OCI-LY1 (cell line): Measurements from ENCODE around the gene TRIM48.
"Not testable (repeated sequence)": the region's sequence is repeated elsewhere in the genome, so short reads cannot be mapped to it uniquely, and the experiment has no call there.

Experiments used
- H2AFZ ChIP-seq: fragments of 200-600 bp; sonication (generic), shearing (Covaris generic); 2 replicates; pipeline ENCODE4 v1.6.0; 2014; ENCODE audit warnings: antibody characterized with exemption, mild to moderate bottlenecking, low read length
- H3F3A ChIP-seq: fragments of 200-600 bp; sonication (generic), shearing (Covaris generic); 2 replicates; pipeline ENCODE4 v1.6.0; 2014; ENCODE audit warnings: mild to moderate bottlenecking, antibody characterized with exemption, low read length, moderate library complexity; ENCODE audit not compliant: insufficient read depth
- H3K27ac ChIP-seq: fragments of 200-600 bp; sonication (generic); 2 replicates; pipeline ENCODE4 v1.5.1; 2014; ENCODE audit warnings: low read length, mixed run types, mild to moderate bottlenecking, low read depth; ENCODE audit not compliant: poor library complexity, severe bottlenecking
- H3K27me3 ChIP-seq: fragments of 200-600 bp; sonication (generic); 2 replicates; pipeline ENCODE4 v1.6.0; 2014; ENCODE audit warnings: antibody characterized with exemption, mild to moderate bottlenecking, low read length, moderate library complexity; ENCODE audit not compliant: insufficient read depth
- H3K36me3 ChIP-seq: fragments of 200-600 bp; sonication (generic); 2 replicates; pipeline ENCODE4 v1.6.1; 2014; ENCODE audit warnings: mild to moderate bottlenecking, antibody characterized with exemption, low read length, moderate library complexity, mixed read lengths; ENCODE audit not compliant: insufficient read depth
- H3K4me1 ChIP-seq: fragments of 200-600 bp; sonication (generic); 2 replicates; pipeline ENCODE4 v1.5.1; 2014; ENCODE audit warnings: mild to moderate bottlenecking, low read length, moderate library complexity; ENCODE audit not compliant: insufficient read depth, severe bottlenecking
- H3K4me2 ChIP-seq: fragments of 200-600 bp; sonication (generic), shearing (Covaris generic); 2 replicates; pipeline ENCODE4 v1.6.1; 2014; ENCODE audit warnings: low read length
- H3K4me3 ChIP-seq: fragments of 200-600 bp; sonication (generic); 2 replicates; pipeline ENCODE4 v1.5.1; 2014; ENCODE audit warnings: low read length, low read depth, mild to moderate bottlenecking, mixed read lengths; ENCODE audit not compliant: poor library complexity, severe bottlenecking
- H3K79me2 ChIP-seq: fragments of 200-600 bp; shearing (Covaris generic); 2 replicates; pipeline ENCODE4 v1.6.1; 2016; ENCODE audit warnings: mixed run types, low read length, mixed read lengths; ENCODE audit not compliant: insufficient read depth
- H3K9ac ChIP-seq: fragments of 200-600 bp; sonication (generic), shearing (Covaris generic); 2 replicates; pipeline ENCODE4 v1.6.1; 2014; ENCODE audit warnings: mild to moderate bottlenecking, low read length, mixed read lengths
- H3K9me2 ChIP-seq: fragments of 200-600 bp; sonication (generic), shearing (Covaris generic); 2 replicates; pipeline ENCODE4 v1.6.1; 2014; ENCODE audit warnings: low read depth, mild to moderate bottlenecking, low read length, mixed read lengths
- H3K9me3 ChIP-seq: fragments of 200-600 bp; shearing (Covaris generic); 2 replicates; pipeline ENCODE4 v1.6.1; 2014; ENCODE audit warnings: low read length, mixed read lengths
- H4K20me1 ChIP-seq: fragments of 200-600 bp; sonication (generic), shearing (Covaris generic); 2 replicates; pipeline ENCODE4 v1.6.0; 2016; ENCODE audit warnings: mild to moderate bottlenecking, low read length; ENCODE audit not compliant: insufficient read depth
- CTCF ChIP-seq: fragments of 200-600 bp; sonication (generic), shearing (Covaris generic); IDR thresholded peaks from 2 replicates; pipeline ENCODE4 v1.5.1; 2017; ENCODE audit warnings: mild to moderate bottlenecking, antibody characterized with exemption, low read length, moderate library complexity, mixed read lengths
- EZH2 ChIP-seq: fragments of 200-600 bp; sonication (generic), shearing (Covaris generic); IDR thresholded peaks from 2 replicates; pipeline ENCODE4 v1.8.0; 2017; ENCODE audit warnings: borderline replicate concordance, mixed run types, mild to moderate bottlenecking, antibody characterized with exemption, low read length, moderate library complexity, mixed read lengths

TRIM48 gene, protein sequence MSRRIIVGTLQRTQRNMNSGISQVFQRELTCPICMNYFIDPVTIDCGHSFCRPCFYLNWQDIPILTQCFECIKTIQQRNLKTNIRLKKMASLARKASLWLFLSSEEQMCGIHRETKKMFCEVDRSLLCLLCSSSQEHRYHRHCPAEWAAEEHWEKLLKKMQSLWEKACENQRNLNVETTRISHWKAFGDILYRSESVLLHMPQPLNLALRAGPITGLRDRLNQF

GRCh38 chr11:55261855-55262254, at the start of gene TRIM48:
Gene TRIM48, plus strand, starts transcription at chr11:55262155. Its CDS starts 113 bp downstream, at chr11:55262268.
- not testable (repeated sequence) for H3K79me2 ChIP-seq, H3K9me3 ChIP-seq, H3K4me1 ChIP-seq, H3K36me3 ChIP-seq, H3K4me2 ChIP-seq, H2AFZ ChIP-seq, H3K9ac ChIP-seq, H3K9me2 ChIP-seq, H3F3A ChIP-seq, H3K27me3 ChIP-seq, H4K20me1 ChIP-seq, H3K4me3 ChIP-seq, H3K27ac ChIP-seq

DNA sequence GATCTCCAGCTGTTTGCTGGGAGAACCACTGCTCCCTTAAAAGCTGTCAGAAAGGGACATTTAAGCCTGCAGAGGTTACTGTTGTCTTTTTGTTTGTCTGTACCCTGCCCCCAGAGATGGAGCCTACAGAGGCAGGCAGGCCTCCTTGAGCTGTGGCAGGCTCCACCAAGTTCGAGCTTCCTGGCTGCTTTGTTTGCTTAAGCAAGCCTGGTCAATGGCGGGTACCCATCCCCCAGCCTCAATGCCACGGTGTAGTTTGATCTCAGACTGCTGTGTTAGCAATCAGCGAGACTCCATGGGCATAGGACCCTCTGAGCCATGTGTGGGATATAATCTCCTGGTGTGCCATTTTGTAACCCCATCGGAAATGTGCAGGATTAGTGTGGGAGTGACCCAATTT, 23.6 kb upstream of the TRIM48 start:
- not testable (repeated sequence) for H3K27ac ChIP-seq, H3K9ac ChIP-seq, H3K9me3 ChIP-seq, H3K79me2 ChIP-seq, H3K36me3 ChIP-seq, H3K4me1 ChIP-seq, H3K27me3 ChIP-seq, H3K4me3 ChIP-seq, H4K20me1 ChIP-seq, H3K9me2 ChIP-seq, H2AFZ ChIP-seq, H3K4me2 ChIP-seq, H3F3A ChIP-seq

DNA sequence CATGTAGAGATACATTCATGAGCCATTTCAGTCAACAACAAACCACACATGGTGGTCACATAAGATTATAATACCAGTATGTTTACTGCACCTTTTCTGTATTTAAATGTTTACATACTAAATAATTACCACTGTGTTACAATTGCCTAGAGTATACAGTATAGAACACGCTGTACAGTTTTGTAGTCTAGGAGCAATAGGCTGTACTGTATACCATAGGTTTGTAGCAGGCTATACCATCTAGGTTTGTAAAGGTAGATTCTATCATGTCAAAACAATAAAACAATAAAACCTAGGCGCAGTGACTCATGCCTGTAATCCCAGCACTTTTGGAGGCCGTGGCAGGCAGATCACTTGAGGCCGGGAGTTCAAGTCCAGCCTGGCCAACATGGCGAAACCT, 1.1 kb downstream of the TRIM48 start:
- Histone ChIP-seq H3K9ac (no peak overlapping the region), H3K79me2 (no peaks in the 10 kb centered on the region), H3K27me3 (no peaks in the 10 kb centered on the region), H3K27ac (no peak overlapping the region), H3K9me3 (no peaks in the 10 kb centered on the region), H3F3A (no peaks in the 10 kb centered on the region), H3K4me1 (no peaks in the 10 kb centered on the region), H3K9me2 (no peaks in the 10 kb centered on the region), H3K4me3 (no peak overlapping the region), H2AFZ (no peak overlapping the region), H3K36me3 (no peaks in the 10 kb centered on the region), H4K20me1 (no peaks in the 10 kb centered on the region), H3K4me2 (no peak overlapping the region)
- TF ChIP-seq EZH2, result no peak
- no peak for TF ChIP-seq CTCF
